GM12864 (cell line): ENCODE results near the gene LIX1.

ENCODE experiments used
- DNase-seq: peaks from one replicate; pipeline ENCODE4 v3.0.0-alpha.2; 2011; ENCODE audit warnings: low read depth
- H3K4me3 ChIP-seq: 2 replicates; pipeline ENCODE4 v1.5.1; 2011; ENCODE audit warnings: mild to moderate bottlenecking, low read depth, low read length, control low read depth
- CTCF ChIP-seq: IDR thresholded peaks from 2 replicates; pipeline ENCODE4 v1.5.1; 2011; ENCODE audit warnings: low read depth, mild to moderate bottlenecking, moderate library complexity, low read length, control low read depth, inconsistent platforms; ENCODE audit errors: missing control alignments

LIX1 gene

DNA sequence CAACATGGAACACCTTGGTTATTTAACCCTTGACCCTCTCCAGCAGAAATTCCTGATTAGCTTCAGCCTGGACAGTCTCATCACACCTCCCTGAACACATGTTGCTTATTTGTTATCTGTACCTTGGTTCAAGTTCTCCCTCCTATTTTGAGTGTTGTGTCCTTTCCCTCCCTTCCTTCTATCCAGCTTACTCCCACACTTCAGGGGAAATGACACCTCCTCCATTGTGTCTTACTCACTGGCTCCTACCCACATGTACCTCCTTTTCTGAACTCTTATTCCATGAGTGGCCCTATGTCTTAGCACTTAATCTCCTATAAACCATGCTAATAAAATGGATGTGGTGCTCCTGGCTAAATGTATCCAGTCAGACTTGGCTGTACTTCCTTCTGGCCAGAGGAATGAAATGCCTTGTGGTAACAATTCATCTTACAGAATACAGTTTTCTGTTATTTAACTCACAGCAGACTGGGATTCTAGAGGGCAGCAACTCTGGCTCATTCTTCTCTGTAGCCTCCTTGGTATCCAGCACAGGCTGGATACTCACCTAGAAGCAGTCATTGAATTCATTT lies 11.2 kb downstream of the LIX1 start:
- DNase-seq, result no peak
- no peak for TF ChIP-seq CTCF
- H3K4me3 ChIP-seq, result no peak overlapping the region

- no peak overlapping the region for H3K4me3 ChIP-seq
- DNase-seq, result no peak
- TF ChIP-seq CTCF, result no peak
Observed at GRCh38 chr5:97127727-97128126, 14.7 kb downstream of the LIX1 start.

GRCh38 chr5:97125125-97125683 lies 17.2 kb downstream of the LIX1 start:
- H3K4me3 ChIP-seq, result no peak overlapping the region
- no peak for DNase-seq
- no peak for TF ChIP-seq CTCF

GRCh38 chr5:97124335-97124734 lies 18.1 kb downstream of the LIX1 start:
- TF ChIP-seq CTCF, result no peak
- H3K4me3 ChIP-seq, result no peak overlapping the region
- DNase-seq, result no peak

DNA sequence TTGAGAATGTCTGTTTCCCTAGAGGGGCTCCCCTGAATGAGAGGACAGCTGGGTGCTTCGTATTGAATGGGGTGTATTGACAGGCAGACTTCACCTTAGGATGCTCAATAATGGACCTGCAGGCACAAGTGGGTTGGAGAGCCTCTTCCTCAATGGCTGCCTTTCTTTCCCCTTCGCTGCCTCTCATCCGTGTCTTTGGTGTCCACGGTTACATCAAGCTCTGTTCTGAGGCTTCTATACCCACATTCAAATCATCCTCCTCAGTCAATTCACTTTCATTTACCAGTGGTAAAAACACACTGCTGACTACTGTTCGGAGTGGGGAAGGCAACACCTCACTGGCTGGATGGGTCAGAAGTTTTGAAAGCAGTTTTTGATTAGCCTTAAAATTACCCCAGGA lies 20.6 kb downstream of the LIX1 start:
- no peak for DNase-seq
- H3K4me3 ChIP-seq, result no peak overlapping the region
- no peak for TF ChIP-seq CTCF

DNA sequence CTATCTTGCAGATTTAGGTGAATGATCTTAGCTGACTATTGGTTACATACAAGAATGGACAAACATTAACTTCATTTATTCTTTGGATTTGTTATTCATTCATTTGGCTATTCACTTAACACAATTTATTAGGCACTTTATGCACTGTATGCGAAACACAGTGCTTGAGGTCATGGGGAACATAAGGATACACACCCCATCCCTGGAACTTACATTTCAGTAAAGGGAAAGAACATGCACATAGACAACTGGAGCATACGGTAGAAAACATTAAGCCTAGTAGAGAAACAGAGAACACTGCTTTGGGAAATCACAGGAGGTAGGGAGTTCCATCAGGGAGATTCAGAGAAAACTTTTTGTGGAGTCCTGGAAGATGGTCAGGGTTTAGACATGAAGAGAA lies 22.2 kb downstream of the LIX1 start:
- DNase-seq, result no peak
- no peak for TF ChIP-seq CTCF
- no peak overlapping the region for H3K4me3 ChIP-seq

DNA sequence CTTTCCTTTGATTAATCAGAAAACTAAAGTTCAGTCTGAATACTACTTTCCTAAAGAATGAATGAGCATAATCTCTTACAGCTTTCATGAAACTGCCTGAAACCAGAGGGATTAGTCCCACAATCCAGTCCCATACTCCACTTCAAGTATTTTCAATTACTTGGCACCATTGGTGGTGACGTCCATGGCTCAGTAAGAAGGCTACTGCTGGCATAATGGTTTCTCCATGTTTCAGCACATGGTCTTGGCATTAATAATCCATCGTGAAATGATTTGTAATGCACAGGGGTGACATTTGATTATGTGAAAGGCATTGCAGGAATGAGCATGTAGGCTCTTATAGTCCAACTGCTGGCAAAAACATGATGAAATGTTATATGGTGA lies 23.4 kb downstream of the LIX1 start:
- no peak for DNase-seq
- no peak overlapping the region for H3K4me3 ChIP-seq
- TF ChIP-seq CTCF, result no peak
